NK-92 (cell line): ENCODE measurements around the gene CENPX.
"Not testable (repeated sequence)": the region's sequence is repeated elsewhere in the genome, so short reads cannot be mapped to it uniquely, and the experiment has no call there.

Experiments
- DNase-seq: peaks from one replicate; lab custom pipeline; 2025; ENCODE audit not compliant: unreplicated experiment; lab: John Stamatoyannopoulos, UW

CENPX gene

DNA sequence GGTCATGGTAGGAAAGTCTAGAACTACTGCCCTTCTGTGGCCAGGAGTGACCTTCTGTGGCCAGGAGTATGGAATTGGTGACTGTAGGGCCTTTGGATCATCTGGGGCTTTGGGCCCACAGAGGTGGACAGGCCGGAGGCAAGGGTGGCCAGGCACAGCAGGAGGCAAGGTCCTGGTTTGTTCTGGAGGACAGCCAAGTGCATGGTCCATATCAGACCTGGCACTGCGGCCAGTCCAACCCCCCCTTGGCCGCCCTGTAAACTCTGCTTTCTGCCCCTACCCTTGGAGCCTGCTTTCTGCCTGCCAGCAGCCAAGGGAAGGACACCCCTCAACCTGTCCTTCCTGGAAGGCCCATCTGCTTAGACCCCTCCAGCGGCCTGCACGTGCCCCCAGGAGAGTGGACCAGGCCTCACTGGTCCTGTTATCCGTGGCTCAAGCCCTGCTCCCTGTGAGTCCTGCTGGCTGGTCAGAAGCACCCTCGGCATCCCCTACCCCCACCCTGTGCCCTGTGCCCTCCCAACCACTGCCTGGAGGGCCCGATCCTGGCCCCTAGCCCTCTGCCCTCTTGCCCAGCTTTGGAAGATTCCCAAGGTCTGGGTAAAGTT lies 17.1 kb upstream of the CENPX start:
- DNase-seq: no peak

GRCh38 chr17:82038796-82039409 lies 16.2 kb upstream of the CENPX start:
- not testable (repeated sequence) for DNase-seq

GRCh38 chr17:82037889-82038195 lies 15.2 kb upstream of the CENPX start:
- no peak for DNase-seq

- peak; percentile 59 for DNase-seq
These were observed 14.6 kb upstream of the CENPX start, which contains the start of gene DCXR for GRCh38 chr17:82037092-82037888. DCXR (minus strand) TSS chr17:82037697; CDS start chr17:82037682, 15 bp downstream.

DNA sequence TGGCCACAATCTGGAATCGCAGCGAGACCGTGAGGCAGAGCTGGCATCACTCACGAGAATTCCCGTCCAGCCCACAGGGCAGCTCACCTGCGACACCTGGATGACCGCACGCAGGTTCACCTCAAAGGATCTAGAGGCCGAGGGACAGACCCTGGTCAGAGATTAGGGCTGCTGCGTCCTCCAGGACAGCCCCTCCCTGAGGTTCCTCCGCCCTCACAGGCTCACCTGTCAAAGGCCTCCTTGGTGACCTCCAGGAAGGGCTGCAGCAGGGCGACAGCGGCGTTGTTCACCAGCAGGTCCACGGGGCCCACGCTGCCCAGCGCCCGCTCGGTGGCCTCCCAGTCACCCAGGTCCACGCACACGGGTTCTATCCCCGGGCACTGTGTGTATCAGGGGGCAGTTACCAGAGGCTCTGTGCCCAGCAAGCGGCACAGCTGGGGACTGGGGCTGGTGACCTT lies 14.0 kb upstream of the CENPX start:
- DNase-seq: no peak

DNA sequence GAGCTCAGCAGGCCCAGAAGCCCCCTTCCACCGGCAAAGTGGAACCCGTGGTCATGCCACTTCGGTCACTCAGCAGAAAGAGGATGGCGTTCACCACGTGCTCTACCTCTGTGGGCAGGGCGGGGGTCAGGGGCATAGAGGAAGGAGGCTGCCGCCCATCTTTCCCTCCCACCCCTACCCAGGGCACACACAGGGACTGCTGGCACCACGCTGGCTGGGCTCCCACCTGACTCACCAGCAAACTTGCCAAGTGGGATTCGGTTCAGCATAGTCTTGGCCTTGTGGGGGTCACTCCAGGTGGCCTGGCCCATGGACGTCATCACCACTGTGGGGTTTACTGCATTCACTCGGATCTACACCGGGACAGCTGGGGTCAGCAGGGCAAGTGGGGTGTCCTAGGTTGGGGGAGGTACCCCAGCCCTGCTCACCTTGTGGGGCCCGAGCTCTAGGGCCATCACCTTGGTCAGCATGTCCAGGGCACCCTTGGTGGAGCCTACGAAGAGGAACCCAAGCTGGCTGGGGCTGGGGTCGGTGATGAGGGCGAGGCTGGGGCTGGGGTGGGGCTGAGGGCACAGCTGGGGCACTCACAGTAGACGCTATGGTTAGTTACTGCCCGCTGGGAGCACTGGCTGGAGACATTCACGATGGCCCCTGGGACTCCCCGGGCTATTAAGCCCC lies 13.4 kb upstream of the CENPX start:
- DNase-seq: no peak

GRCh38 chr17:82035488-82035887 lies 12.8 kb upstream of the CENPX start:
- DNase-seq: no peak

DNA sequence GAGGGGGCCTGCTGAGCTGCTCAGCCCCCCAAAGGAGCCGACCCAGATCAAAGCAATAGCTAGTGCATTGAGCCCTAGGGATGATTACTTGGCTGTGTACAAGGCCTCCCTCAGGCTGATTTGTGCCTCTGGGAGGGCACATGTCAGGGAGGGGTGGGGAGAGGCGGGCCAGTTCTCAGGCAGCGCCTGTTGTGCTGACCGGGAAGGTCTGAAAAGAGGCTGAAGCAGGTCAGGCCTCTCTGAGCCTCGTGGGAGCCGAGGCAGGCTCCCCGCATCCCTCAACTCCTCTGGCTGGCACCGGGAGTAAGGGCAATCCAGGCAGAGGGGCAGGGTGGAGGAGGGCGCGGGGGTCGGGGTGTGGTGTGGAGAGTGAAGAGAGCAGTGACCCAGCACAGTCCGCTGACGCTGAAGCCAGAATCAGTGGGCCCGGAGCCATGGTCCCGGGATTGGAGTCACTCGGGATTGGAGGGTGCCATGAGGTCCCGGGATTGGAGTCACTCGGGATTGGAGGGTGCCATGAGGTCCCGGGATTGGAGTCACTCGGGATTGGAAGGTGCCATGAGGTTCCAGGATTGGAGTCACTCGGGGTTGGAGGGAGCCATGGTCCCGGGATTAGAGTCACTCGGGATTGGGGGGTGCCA lies 11.8 kb upstream of the CENPX start:
- DNase-seq: no peak

- DNase-seq: no peak
These were observed 10.8 kb upstream of the CENPX start for GRCh38 chr17:82033359-82034085.

GRCh38 chr17:82031885-82032627 lies 9.4 kb upstream of the CENPX start:
- no peak for DNase-seq

GRCh38 chr17:82031303-82031884 lies 8.7 kb upstream of the CENPX start, which contains the start of gene RAC3:
RAC3 (plus strand) TSS chr17:82031678; CDS start chr17:82031762, 84 bp downstream.
- no peak for DNase-seq

DNA sequence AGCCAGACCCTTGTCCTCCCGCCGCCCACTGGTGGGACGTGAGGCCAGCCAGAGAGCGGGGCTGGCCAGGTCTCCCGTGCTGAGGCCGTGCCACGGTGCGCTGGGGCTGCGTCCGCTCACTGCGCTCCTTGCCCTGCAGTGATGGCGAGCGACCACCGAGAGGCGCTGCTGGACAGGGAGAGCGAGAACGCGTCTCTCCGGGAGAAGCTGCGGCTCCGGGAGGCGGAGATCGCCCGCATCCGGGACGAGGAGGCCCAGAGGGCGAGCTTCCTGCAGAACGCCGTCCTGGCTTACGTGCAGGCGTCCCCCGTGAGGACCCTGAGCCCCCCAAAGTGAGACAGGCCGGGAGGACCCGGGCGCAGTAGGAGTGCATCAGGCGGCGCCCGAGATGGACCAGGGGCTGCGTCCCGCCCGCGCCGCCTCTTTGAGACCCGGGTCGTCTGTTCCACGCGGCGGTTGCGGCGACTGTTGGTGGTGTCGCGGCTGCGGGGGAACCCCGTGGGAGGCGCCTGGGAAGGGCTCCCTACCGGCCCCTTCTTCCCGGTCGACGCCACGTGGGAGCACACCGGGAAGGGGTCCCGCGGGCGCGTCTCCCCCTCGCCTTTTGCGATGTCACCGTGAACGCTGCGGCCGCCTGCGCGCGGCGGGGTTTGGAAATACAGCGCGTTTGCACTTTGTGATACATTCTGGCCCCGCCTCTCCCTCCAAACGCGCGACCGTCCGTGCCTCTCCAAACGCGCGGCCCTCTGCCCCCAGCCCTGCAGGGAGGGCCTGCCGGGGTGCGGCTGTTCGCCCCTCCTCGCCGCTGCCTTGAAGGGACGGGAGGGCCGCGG lies 8.0 kb upstream of the CENPX start:
- no peak for DNase-seq

DNA sequence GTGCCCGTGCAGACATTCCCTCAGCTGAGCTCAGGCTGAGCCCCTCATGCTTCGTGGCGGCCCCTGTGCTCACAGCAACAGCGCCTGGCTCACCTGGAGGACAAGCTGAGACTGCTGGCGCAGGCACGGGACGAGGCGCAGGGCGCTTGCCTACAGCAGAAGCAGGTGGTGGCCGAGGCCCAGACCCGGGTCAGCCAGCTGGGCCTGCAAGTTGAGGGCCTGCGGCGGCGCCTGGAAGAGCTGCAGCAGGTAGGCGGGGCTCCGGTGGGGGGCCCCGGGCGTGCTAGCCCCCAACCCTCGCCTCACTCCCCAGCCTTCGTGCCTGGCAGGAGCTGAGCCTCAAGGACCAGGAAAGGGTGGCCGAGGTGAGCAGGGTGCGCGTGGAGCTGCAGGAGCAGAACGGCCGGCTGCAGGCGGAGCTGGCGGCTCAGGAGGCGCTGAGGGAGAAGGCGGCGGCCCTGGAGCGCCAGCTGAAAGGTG lies 7.4 kb upstream of the CENPX start:
- DNase-seq: no peak

DNA sequence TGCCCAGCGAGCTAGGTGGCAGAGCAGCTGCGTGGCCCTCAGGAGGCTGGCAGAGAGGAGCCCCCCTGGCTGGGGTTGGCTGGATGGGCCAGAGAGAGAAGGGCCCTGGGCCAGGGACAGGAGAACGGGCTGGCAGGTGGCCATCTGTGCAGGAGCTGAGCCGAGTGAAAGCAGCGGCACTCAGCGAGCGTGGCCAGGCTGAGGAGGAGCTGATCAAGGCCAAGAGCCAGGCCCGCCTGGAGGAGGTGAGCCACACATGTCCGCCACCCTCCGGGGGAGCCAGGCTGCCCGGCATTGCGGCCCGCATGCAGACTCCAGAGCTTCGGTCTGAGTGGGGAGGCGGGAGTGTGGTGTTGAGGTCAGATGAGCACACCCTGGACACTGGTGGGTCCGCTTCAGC lies 6.7 kb upstream of the CENPX start:
- DNase-seq: no peak

GRCh38 chr17:82028966-82029365 lies 6.3 kb upstream of the CENPX start:
- DNase-seq: no peak

- no peak for DNase-seq
These were observed 5.6 kb upstream of the CENPX start for GRCh38 chr17:82028246-82028645.

GRCh38 chr17:82025401-82026107 lies 2.9 kb upstream of the CENPX start:
- no peak for DNase-seq

- no peak for DNase-seq
These were observed 2.2 kb upstream of the CENPX start for GRCh38 chr17:82024859-82025258.
